H4 (cell line): ENCODE measurements around the gene BTN3A1. TPM values are rescaled to one million over a fixed set of nuclear protein-coding genes. Genes with fewer than 3 reads are reported as not detected.
"Not testable (repeated sequence)": the region's sequence is repeated elsewhere in the genome, so short reads cannot be mapped to it uniquely, and the experiment has no call there.

ENCODE experiments used
- DNase-seq: peaks from one replicate; pipeline ENCODE4 v3.0.0-alpha.2; 2015; ENCODE audit warnings: low spot score
- total RNA-seq: library from RNA; depleted of rRNA; stranded (reverse); fragments of >200 nt; shearing (Covaris generic); gene quantifications from 2 replicates; pipeline ENCODE4 v1.2.3, GENCODE V29; 2014; rRNA removed

The BTN3A1 gene
- total RNA-seq: 26.6 and 29.0 TPM in 2 replicates

DNA sequence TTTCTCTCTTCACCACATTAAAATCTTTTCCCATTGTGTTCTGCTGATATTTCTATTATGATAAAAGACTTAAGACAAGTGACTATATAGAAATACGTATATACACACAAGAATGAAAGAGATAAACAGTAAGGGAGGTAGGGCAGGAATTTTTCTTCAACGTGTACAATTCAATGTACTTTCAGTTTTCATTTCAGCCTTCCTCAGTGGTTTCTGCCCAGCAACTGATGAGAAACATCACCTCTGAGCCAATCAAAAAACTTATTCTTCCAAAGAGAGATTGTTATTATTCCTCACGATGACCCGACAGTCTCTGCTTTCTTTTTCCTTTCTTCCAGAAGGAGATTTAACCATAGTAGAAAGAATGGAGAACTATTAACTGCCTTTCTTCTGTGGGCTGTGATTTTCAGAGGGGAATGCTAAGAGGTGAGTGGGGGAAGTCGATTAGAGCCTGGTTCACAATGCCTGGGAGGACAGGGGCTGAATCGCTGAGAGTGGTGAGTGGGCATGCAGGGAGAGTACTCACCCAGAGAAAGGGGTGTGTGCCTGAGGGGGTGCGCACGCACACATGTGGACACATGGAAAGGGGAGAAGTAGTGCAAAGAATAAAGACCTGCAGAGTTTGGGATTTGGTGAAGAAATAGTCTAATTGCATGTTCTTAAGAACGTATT is at the start of gene BTN3A1:
TSS of gene BTN3A1 (plus strand) at position 289 of the 672 bp plus-strand sequence. CDS start 3,289 bp downstream, outside the sequence.
- DNase-seq: peak; percentile 73

DNA sequence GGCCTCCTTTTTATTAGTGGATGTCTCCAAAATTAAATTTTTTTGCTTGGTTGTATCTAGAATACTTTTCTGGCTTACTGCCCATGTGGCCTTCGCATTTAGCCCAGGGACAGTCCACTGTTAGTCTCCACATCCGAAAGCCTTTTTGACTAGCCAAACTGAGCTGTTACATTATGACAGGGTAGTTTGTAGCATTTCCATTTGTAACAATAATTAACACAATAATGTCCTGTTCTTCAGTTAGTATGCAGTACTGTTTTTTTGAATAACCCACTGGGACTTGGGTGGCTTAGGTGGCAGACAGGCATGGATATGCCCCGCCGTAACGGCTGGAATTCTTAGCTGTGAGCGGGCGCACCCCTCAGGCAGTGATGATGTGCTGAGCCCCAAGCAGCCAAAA is 49.8 kb upstream of the BTN3A1 start:
- DNase-seq: no peak

DNA sequence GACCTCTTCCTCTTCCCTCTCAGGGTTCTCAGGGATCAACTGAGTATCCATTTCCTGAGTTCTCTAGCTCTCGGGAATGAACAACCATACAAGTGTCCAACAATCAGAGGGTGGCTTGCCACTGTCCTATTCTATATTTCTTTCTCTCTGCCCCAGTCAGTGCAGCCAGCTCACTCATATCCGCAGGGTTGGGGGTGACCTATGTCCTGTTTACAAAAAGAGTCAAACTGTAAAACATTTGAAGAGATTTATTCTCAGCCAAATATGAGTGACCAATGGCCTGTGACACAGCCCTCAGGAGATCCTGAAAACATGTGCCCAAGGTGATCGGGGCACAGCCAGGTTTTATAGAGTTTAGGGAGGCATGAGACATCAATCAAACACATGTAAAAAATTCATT is 47.9 kb upstream of the BTN3A1 start:
- no peak for DNase-seq

DNA sequence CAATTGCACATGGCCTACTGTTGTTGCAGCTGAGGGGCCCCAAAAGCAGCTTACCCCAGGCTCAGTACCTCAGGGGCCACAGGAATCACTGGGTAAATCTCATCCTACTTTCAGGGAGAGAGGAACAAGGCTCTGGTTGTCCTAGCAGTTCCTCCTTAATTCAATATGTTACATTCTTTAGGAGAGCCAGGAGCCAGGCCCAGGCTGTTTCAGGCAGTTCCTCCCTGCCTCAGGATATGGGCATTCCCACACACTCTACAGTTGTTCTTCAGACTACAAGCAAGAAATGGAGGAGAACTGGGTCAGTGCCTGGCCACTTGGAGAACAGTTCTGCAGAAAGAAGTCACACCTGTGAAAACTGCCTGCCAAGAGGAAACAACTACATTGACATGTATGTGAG is 46.7 kb upstream of the BTN3A1 start:
- DNase-seq: no peak

DNA sequence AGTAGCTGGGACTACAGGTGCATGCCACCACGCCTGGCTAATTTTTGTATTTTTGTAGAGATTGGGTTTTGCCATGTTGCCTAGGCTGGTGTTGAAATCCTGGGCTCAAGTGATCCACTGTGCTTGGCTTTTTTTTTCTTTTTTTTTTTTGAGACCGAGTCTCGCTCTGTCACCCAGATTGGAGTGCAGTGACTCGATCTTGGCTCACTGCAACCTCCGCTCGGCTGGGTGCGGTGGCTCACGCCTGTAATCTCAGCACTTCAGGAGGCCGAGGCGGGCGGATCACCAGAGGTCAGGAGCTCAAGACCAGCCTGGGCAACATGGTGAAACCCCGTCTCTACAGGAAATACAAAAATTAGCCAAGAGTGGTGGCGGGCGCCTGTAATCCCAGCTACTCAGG is 44.5 kb upstream of the BTN3A1 start:
- not testable (repeated sequence) for DNase-seq

DNA sequence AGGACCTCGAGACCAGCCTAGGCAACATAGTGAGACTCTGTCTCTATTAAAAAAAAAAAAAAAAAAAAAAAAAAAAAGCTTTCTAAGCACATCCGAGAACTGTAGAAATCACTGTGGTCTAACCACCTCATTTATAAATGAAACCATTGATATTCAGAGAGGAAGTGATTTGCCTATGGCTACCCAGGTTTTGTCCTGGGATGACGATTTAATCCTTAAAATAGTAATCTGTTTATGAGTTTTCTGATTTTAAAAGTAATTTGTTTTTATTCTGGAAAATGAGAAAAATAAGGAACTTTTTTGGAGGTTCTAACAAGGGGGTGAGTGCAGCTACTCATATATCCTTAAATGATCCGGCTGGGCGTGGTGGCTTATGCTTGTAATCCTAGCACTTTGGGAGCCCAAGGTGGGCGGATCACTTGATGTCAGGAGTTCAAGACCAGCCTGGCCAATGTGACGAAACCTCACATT is 43.5 kb upstream of the BTN3A1 start:
- DNase-seq: no peak

DNA sequence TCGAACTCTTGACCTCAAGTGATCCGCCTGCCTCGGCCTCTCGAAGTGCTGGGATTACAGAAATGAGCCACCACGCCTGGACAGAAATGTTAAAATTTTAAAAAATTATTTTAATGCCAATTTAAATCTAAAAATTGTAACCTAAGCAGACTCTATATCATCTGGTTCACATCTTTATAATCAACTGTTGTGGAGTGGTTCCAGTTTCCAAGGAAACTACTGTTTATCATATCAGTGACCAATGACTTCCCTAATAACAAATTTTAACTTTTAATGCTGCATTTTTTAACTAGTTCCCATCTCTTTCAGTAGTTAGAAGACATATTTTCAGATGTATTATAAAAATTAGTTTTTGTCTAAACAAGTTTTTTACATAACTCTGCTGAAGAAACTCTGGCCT is 42.3 kb upstream of the BTN3A1 start:
- DNase-seq: no peak

DNA sequence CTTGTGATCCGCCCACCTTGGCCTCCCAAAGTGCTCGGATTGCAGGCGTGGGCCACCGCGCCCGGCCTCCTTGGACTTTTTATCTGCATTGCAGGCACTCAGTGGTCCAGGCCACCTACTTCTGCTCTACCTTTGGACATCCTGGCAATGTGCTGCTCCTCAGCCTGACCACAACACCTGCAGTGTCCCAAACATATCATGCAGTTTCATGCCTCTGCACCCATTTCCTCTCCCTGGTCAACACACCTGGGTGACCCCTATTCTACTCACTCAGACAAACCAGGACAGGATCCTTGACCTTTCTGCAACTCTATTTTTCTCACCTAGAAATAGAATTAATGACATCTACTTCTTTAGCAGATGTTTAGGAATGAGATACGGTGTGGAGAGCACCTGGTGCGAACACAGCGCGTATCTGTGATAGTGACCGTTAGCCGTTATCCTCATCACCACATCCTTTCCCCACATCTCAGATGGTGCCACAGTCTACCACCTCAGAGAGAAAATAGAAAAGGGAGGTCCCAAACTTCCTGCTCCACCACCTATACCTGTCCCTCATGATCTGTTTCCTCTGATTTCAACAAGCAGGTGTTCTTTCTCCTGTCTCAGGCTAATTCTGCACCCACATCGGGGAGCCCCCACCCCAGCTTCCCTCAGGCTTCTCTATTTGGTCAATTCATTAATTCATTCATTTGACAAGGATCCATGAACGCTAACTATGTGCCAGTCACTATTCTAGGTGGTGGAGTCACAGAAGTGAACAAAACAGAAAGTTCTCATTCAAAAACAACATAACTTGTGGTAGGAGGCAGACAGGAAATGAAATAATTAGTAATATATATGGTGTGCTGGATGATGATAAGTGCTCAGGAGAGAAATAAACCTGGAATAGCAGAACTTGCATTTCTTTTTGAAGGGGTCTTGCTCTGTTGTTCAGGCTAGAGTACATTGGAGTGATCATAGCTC is 41.3 kb upstream of the BTN3A1 start:
- no peak for DNase-seq

DNA sequence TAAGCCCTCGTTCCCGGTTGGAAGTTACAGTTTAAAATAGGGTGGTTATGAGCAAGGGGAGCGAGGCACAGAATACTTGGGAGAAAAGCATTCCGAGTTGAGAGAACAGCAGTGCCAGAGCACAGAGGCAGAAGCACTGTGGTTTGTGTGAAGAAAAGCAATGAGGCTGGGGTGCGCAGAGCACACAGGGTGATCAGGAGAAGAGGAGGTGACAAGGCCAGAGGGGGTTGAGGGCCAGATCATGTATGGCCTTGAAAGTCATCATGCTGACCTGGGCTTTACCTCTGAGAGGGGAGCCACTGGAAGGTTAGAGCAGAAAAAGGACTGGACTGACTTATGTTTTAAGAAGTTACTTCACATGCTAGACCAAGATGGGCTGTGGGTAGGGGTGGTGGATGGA is 40.5 kb upstream of the BTN3A1 start:
- no peak for DNase-seq

DNA sequence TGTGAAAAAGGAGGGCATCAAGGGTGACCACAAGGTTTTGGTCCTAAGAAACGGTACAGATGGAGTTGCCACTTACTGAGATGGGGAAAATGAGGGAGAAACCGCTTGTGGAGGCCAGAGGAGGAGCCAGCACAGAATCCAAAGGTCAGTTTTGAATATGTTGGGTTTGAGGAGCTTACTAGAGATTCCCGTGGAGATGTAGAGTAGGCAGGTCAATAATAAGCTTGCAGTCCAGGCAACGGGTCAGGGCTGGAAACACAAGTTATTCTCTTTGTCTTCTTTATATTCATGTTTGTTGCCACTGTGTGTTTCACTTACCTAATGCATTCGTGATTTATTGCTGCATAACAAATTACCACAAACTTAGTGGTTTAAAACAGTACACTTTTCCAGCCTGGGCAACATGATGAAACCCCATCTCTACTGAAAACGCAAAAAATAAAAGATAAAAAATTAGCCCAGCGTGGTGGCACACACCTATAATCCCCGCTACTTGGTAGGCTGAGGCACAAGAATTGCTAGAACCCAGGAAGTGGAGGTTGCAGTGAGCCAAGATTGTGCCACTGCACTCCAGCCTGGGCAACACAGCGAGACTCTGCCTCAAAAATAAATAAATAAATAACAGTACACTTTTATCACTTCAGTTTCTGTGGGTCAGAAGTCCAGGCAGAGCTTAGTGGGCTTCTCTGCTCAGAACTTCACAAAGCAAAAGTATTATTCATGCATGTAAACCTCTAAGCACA is 39.8 kb upstream of the BTN3A1 start:
- no peak for DNase-seq

DNA sequence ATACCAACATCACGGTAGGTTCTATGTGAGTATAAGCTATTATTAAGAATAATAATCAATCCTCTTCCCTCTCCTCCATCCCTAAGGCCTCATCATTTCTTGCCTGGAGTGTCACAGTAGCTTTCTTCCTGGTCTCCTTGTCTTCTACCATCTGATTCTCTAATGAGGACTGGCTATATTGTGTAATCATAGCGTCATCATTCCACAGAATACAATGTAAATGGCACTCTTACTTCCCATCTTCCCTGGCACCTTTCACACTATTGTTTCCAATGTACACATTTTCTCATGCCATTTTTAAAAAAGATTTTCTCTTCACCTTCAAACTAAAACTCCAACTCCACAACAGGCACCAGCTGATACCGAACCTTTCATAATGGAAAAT is 39.2 kb upstream of the BTN3A1 start:
- DNase-seq: no peak

DNA sequence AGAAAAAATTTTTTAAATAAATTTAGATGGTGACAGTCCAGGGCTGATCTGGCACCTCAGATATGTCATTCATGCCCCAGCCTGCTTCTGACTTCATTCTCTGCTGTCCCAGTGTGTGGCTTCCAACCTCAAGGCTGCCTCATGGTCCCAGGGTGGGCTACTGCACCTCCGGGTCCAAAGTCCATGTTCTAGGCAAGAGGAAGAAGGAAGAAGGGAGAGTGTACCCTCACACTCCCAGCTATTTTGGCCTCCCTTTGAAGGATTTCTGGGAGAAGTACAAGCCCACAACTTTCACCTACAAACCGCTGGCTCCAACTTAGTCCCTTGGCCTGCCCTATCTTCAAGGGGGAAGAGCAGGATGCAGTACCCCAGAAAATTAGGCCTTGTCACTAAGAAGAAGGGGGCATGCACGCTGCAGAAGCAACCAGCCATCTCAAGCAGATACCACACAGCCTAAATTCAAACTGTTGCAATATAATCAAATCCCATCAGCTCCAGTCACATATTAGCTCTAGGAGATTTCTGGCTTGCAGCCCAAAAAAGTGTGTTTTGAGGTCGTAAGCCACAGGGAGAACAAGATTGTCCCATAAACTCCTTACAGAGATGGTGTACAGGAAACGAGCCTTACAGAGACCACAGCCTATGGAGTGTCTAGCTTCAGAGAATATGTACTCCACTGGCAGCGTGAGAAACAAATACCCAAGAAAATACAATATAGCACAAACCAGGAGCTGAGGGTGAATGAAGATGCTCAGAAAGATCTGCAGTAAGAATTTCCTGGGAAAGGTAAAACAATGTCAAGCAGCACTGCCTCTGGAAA is 38.0 kb upstream of the BTN3A1 start:
- DNase-seq: no peak

DNA sequence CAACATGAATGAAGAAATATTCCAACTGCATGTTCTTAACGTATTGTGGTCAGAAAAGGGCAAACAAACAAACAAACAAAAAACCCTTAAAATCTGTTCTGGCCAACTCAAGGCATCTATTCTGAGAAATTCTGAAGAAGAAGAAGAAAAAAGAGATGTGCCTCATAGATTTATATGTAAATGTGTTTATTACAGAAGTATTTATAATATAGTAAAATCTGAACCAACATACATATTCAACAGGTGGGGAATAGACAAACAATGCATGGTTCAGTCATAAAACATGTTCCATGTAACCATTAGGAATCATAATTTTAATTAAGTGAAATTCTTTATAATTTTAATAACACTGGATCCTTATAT is 36.5 kb upstream of the BTN3A1 start:
- no peak for DNase-seq

DNA sequence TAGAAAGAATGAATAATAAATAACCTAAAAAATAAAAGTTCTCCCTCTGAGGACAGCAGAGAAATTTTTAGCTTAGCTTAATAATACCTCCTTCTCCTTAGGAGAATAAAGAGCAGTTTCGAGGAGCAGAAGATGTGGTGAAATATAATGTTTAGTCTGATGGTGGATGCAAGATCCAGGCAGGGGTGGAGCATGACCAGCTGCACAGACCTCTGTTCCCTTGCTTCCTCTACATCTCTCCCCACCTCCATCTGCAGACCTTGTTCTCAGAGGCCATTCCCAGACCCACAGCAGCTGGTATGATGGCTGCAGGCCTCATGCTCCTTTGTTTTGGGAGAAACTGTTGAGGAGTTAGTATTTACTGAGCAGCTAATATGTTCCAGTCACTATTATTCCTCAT is 35.6 kb upstream of the BTN3A1 start:
- DNase-seq: no peak

DNA sequence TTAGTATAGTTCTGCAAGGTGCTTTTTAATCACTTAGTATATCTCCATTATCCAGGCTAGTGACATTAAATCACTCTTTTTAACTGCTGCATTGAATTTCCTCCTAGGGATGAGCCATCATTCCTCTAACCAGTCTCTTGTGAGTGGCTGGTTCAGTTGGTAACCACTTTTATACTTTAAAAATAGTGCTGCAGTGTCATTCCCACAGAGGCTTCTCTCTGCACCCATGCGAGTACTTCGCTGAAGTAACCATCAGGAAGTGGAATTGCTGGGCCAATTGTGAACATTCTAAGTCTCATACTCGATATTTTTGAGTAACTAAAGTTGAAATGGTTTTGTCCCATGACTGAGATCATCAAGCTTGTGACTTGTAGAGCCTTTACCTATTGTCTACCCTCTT is 35.0 kb upstream of the BTN3A1 start:
- no peak for DNase-seq

DNA sequence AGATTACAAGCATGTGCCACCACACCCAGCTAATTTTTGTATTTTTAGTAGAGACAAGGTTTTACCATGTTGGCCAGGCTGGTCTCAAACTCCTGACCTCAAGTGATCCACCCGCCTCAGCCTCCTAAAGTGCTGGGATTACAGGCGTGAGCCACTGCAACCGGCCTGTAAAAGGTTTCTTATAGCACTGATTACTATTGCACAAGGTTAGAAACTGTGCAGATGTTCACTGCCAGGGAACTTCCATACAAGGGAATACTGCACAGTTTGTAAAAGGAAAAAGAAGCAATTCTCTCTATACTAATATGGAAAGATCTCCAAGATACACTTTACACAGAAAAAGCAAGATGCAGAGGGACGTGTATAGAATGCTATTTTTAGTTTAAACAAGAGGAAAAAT is 30.3 kb upstream of the BTN3A1 start:
- DNase-seq: not testable (repeated sequence)

DNA sequence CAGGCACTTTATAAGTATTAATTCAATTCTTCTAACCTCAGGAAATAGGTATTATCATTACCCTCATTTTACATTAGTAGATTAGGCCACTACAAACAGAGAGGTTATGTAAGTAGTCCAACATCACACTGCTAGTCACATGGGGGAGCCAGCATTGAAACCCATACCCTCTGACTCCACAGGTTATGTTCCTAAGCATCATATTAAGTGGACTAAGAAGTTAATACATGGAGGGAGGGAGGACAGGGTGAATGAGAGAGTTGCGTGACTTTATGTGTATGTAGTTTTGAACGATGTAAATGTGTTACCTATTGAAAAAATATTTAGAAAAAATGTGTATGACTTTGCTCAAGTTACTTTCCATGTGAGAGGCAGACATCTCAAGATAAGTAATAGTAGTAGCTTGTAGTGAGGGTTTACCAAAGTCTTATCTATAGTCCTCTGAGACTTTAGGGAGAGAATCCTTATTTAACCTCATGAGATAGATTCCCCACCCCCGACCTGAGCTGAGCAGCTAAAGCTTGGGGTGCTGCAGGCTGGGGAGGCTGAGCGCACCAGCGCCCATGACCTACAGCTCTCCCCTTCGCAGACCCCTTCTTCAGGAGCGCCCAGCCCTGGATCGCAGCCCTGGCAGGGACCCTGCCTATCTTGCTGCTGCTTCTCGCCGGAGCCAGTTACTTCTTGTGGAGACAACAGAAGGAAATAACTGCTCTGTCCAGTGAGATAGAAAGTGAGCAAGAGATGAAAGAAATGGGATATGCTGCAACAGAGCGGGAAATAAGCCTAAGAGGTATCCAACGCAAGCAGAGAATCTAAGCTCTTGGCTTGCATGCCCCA is 29.5 kb upstream of the BTN3A1 start:
- no peak for DNase-seq

DNA sequence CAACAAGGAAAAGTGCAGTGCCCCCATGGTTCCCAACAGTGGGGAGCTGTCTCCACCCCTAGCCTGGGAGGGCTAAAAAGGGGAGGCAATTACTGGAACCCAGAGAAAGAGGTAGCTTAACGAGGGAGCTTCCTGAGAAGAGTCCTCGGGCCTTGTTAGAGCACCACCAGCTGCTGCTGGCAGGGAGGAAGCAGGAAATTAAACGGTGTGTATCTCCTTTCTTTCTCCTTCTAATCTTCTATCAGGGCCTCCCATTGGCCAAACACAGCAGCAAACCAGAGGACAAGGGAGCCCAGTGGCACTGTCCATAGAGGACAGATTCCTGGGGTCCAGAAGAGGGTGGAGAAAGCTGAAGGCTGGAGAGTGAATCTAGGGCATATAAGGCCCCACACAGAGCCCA is 26.8 kb upstream of the BTN3A1 start:
- DNase-seq: no peak

DNA sequence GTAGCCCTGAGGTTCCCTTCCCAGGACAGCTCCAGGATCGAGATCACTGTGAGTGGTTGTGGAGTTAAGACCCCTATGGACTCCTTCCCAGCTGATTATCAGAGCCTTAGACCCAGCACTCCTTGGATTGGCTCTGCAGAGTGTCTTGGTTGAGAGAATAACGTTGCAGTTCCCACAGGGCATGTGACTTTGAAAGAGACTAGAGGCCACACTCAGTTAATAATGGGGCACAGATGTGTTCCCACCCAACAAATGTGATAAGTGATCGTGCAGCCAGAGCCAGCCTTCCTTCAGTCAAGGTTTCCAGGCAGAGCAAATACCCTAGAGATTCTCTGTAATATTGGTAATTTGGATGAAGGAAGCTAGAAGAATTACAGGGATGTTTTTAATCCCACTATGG is 24.4 kb upstream of the BTN3A1 start:
- DNase-seq: no peak

DNA sequence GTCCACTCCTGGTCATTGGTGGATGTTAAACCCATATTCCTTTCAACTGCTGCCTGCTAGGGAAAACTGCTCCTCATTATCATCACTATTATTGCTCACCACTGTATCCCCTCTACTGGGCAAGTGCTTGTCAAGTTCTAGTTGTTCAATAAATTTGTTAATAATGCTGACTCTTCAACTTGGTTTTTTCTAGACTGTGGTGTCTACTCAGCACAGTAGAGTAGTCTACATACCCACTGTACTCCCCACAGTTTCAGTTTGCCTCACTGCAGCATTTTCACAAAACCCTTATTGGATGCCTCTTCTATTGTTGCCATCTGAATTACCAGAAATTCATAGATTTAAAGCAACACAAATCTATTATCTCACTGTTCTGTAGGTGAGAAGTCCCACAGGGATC is 23.9 kb upstream of the BTN3A1 start:
- not testable (repeated sequence) for DNase-seq

DNA sequence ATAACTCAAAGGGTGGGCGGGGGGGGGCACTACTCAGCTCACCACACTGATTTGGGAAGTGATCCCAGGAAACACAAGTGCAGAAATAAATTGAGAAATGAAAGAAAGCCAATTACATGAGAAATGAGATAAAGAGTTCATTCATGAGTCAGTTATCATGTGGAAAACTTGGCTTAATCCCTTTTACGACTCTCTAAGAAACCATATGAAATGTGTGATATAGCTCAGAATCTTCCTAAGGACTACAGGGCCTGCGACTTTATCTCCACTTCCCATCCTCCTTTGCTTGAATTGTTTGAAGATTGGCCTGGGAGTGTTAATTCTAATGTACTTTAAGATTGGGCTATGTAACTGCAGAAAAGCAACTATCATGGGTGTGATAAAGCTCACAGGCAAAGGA is 22.8 kb upstream of the BTN3A1 start:
- no peak for DNase-seq
